ENCODE measurements around the gene KLK4.

Gene KLK4

DNA sequence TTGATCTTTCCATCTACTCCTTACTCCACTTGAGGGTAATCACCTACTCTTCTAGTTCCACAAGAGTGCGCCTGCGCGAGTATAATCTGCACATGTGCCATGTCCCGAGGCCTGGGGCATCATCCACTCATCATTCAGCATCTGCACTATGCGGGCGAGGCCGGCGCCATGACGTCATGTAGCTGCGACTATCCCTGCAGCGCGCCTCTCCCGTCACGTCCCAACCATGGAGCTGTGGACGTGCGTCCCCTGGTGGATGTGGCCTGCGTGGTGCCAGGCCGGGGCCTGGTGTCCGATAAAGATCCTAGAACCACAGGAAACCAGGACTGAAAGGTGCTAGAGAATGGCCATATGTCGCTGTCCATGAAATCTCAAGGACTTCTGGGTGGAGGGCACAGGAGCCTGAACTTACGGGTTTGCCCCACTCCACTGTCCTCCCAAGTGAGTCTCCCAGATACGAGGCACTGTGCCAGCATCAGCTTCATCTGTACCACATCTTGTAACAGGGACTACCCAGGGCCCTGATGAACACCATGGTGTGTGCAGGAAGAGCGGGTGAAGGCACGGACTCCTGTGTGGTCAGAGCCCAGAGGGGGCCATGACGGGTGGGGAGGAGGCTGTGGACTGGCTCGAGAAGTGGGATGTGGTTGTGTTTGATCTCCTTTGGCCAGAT, 40.6 kb downstream of the KLK4 start:
- DNase-seq (ENCODE audit: low read depth) = no peak
- no peak for TF ChIP-seq CTCF (conservative IDR thresholded peaks at IDR 0.05; ENCODE audit: low read length)

DNA sequence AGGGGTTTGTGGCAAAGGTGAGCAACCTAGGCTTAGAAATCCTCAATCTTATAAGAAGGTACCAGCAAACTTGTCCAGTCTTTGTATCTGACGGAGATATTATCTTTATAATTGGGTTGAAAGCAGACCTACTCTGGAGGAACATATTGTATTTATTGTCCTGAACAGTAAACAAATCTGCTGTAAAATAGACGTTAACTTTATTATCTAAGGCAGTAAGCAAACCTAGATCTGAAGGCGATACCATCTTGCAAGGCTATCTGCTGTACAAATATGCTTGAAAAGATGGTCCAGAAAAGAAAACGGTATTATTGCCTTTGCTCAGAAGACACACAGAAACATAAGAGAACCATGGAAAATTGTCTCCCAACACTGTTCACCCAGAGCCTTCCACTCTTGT, 41.7 kb downstream of the KLK4 start:
- TF ChIP-seq CTCF (conservative IDR thresholded peaks at IDR 0.05; ENCODE audit: low read length) = no peak
- DNase-seq (ENCODE audit: low read depth) = no peak
- H3K4me3 ChIP-seq (ENCODE audit: low read length) = no peak overlapping the region

More for the DNA sequence above, 40.6 kb downstream of the KLK4 start:
- H3K4me3 ChIP-seq (ENCODE audit: low read length) = no peak overlapping the region

- H3K4me3 ChIP-seq (ENCODE audit: low read length) = no peak overlapping the region
- TF ChIP-seq CTCF (conservative IDR thresholded peaks at IDR 0.05; ENCODE audit: low read length) = no peak
- DNase-seq (ENCODE audit: low read depth) = no peak
Measured at GRCh38 chr19:50861496-50862286, 49.5 kb downstream of the KLK4 start.

DNA sequence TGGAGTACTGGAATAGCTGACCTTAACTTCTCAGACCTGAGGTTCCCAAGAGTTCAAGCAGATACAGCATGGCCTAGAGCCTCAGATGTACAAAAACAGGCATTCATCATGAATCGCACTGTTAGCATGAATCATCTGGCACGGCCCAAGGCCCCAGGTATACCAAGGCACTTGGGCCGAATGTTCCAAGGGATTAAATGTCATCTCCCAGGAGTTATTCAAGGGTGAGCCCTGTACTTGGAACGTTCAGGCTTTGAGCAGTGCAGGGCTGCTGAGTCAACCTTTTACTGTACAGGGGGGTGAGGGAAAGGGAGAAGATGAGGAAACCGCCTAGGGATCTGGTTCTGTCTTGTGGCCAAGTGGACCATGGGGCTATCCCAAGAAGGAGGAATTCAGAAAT, 50.2 kb downstream of the KLK4 start:
- H3K4me3 ChIP-seq (ENCODE audit: low read length) = no peak overlapping the region
- no peak for TF ChIP-seq CTCF (conservative IDR thresholded peaks at IDR 0.05; ENCODE audit: low read length)
- DNase-seq (ENCODE audit: low read depth) = no peak

DNA sequence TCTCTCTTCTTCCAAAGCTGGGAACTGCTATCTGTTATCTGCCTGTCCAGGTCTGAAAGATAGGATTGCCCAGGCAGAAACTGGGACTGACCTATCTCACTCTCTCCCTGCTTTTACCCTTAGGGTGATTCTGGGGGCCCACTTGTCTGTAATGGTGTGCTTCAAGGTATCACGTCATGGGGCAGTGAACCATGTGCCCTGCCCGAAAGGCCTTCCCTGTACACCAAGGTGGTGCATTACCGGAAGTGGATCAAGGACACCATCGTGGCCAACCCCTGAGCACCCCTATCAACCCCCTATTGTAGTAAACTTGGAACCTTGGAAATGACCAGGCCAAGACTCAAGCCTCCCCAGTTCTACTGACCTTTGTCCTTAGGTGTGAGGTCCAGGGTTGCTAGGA, 51.3 kb downstream of the KLK4 start:
- H3K4me3 ChIP-seq (ENCODE audit: low read length) = no peak overlapping the region
- DNase-seq (ENCODE audit: low read depth) = no peak
- no peak for TF ChIP-seq CTCF (conservative IDR thresholded peaks at IDR 0.05; ENCODE audit: low read length)

DNA sequence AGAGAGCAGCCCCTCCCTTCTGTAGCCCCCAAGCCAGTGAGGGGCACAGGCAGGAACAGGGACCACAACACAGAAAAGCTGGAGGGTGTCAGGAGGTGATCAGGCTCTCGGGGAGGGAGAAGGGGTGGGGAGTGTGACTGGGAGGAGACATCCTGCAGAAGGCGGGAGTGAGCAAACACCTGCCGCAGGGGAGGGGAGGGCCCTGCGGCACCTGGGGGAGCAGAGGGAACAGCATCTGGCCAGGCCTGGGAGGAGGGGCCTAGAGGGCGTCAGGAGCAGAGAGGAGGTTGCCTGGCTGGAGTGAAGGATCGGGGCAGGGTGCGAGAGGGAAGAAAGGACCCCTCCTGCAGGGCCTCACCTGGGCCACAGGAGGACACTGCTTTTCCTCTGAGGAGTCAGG, 52.3 kb downstream of the KLK4 start:
- no peak for DNase-seq (ENCODE audit: low read depth)
- no peak for TF ChIP-seq CTCF (conservative IDR thresholded peaks at IDR 0.05; ENCODE audit: low read length)
- no peak overlapping the region for H3K4me3 ChIP-seq (ENCODE audit: low read length)

GRCh38 chr19:50857366-50857765, 53.8 kb downstream of the KLK4 start:
- DNase-seq (ENCODE audit: low read depth) = no peak
- no peak for TF ChIP-seq CTCF (conservative IDR thresholded peaks at IDR 0.05; ENCODE audit: low read length)

More at GRCh38 chr19:50857366-50857765, 53.8 kb downstream of the KLK4 start:
- H3K4me3 ChIP-seq (ENCODE audit: low read length) = no peak overlapping the region
